SU-DHL-6 (cell line): ENCODE measurements around the gene TWSG1.

Experiments
- CTCF ChIP-seq: fragments of 200-600 bp; sonication (generic); IDR thresholded peaks from one replicate; pipeline ENCODE4 v1.5.1; 2017; ENCODE audit warnings: antibody characterized with exemption, mild to moderate bottlenecking, low read length, moderate library complexity; ENCODE audit not compliant: insufficient read depth, poor library complexity, severe bottlenecking
- EZH2phosphoT487 ChIP-seq: fragments of 200-600 bp; sonication (generic), shearing (Covaris generic); conservative IDR thresholded peaks from 2 replicates; pipeline ENCODE4 v1.6.1; 2018; ENCODE audit warnings: mild to moderate bottlenecking, antibody characterized with exemption, low read length, moderate library complexity, mixed read lengths

GRCh38 chr18:9394046-9394445, 59.5 kb downstream of the TWSG1 start:
- no peak for TF ChIP-seq CTCF
- TF ChIP-seq EZH2phosphoT487: no peak
